Heart right ventricle (tissue), 16 donors: Measurements from ENCODE around the gene GPR157. TPM values are rescaled to one million over a fixed set of nuclear protein-coding genes. Genes with fewer than 3 reads are reported as not detected.
A peak's percentile ranks its signal among the peaks of the same experiment; 100 is the strongest.

Experiments
- ATAC-seq, 8 donors: fragments of 200-7000 bp; cut with Tn5 transposase; one replicate each; pipeline ENCODE4 v1.9.1; 2020; ENCODE audit warnings: mild to moderate bottlenecking in 8 of 8, moderate library complexity in 8 of 8, moderate number of reproducible peaks in 1 of 8
- DNase-seq, 2 donors: peaks; one replicate each; pipeline ENCODE4 v3.0.0-alpha.2; 2020
- H3K27ac ChIP-seq, 10 donors: fragments of 200-600 bp; sonication (generic) in 2 of 10; one replicate each; pipeline versions ENCODE4 v1.5.0 to v1.8.0; 2020 to 2022; ENCODE audit warnings: mild to moderate bottlenecking in 3 of 10
- H3K27me3 ChIP-seq, 7 donors: fragments of 200-600 bp; one replicate each; pipeline ENCODE4 v1.8.0; 2021 to 2022; ENCODE audit warnings: mild to moderate bottlenecking in 2 of 7
- H3K36me3 ChIP-seq, 9 donors: fragments of 200-600 bp; sonication (generic) in 1 of 9; one replicate each; pipeline versions ENCODE4 v1.5.0 to v1.8.0; 2020 to 2022; ENCODE audit warnings: mild to moderate bottlenecking in 2 of 9
- H3K4me1 ChIP-seq, 9 donors: fragments of 200-600 bp; sonication (generic) in 1 of 9; one replicate each; pipeline versions ENCODE4 v1.5.0 to v1.8.0; 2020 to 2022; ENCODE audit warnings: mild to moderate bottlenecking in 4 of 9
- H3K4me3 ChIP-seq, 10 donors: fragments of 200-600 bp; sonication (generic) in 2 of 10; one replicate each; pipeline versions ENCODE4 v1.5.0 to v1.8.0; 2020 to 2022; ENCODE audit warnings: mild to moderate bottlenecking in 7 of 10, moderate library complexity in 2 of 10
- H3K9me3 ChIP-seq, 11 donors: fragments of 200-600 bp in 10 of 11; sonication (generic) in 2 of 11; one replicate each; pipeline versions ENCODE4 v1.5.0 to v1.8.0; 2013 to 2022; ENCODE audit warnings: mild to moderate bottlenecking in 2 of 11, control low read depth in 1 of 11, moderate library complexity in 1 of 11
- WGBS, 2 donors: extraction: QIAGEN DNeasy Blood & Tissue Kit; methylation state at CpG; one replicate each; pipeline ENCODE4 v1.1.7; 2013; ENCODE audit warnings: inconsistent platforms in 1 of 2; 5-methylcytosine and 5-hydroxymethylcytosine counted together
- intact Hi-C, 10 donors: fragments of 100-400 bp; cut with DNase I; formaldehyde crosslinking; loops; one replicate each; pipeline versions ENCODE4 v1.11.1 to v1.14.2; 2022
- polyA plus RNA-seq, 2 donors: library from polyadenylated mRNA; stranded (reverse); fragments of 200-250 nt; gene quantifications; one replicate each; pipeline ENCODE4 v1.2.3, GENCODE V29; 2013
- total RNA-seq, 10 donors: library from RNA; stranded (reverse); fragmentation: NEBNext Ultra II Directional in 3 of 10; extraction: Animal tissue kit (Norgen Biotek cat#: 25700) in 3 of 10; gene quantifications; one replicate each; pipeline versions ENCODE4 v1.2.1 to v1.2.4, GENCODE V29; 2021 to 2023
- TF ChIP-seq, protein P1 (sequence below), 9 donors: fragments of 200-600 bp; sonication (generic) in 2 of 9; IDR thresholded peaks; one replicate each; pipeline versions ENCODE4 v1.5.0 to v1.8.0; 2021 to 2022; ENCODE audit warnings: antibody characterized with exemption in 9 of 9, mild to moderate bottlenecking in 5 of 9, moderate library complexity in 1 of 9
- donor health status: Arrhythmogenic right ventricular cardiomyopathy.
- donor health status: ischemic (EF 13 %, LVEDD 7.1; RV severe dilation, severe dysfunction).
- donor health status: healthy with polysubstance abuse.
- donor health status: DM: no; HTN: yes; CAD: no.
- donor health status: DM: no; HTN: no; CAD: no.
- donor health status: ischemic (EF 25% LVEDD 6.9; RV normal size, moderate dysfunction).
- donor health status: ischemic (EF 25% LVEDD 5.7; RV mildly dilated, moderate dysfunction).
- donor health status: healthy.
- donor health status: DM: yes; HTN: yes; CAD: no.
- donor health status: Ischemic cardiomyopathy.
- donor health status: ischemic (EF 35%, LVEDD 5.7; RV mildly dilated, moderate dysfunction).
- donor health status: nonischemic (EF 11% LVEDD 7.7; RV severe dilation, severe dysfunction).
- donor health status: DM: yes; HTN: yes; CAD: no.
- donor health status: PGD.
- donor health status: ischemic (EF 29% LVEDD 5.4; RV normal size, mild dysfunction).
- donor health status: nonischemic (EF 23%, LVEDD 6.1; RV moderate dilation, normal function).

Gene GPR157
- total and polyA plus RNA-seq, 12 donors, result 5.1 to 69.1 (median 36.2) TPM

DNA sequence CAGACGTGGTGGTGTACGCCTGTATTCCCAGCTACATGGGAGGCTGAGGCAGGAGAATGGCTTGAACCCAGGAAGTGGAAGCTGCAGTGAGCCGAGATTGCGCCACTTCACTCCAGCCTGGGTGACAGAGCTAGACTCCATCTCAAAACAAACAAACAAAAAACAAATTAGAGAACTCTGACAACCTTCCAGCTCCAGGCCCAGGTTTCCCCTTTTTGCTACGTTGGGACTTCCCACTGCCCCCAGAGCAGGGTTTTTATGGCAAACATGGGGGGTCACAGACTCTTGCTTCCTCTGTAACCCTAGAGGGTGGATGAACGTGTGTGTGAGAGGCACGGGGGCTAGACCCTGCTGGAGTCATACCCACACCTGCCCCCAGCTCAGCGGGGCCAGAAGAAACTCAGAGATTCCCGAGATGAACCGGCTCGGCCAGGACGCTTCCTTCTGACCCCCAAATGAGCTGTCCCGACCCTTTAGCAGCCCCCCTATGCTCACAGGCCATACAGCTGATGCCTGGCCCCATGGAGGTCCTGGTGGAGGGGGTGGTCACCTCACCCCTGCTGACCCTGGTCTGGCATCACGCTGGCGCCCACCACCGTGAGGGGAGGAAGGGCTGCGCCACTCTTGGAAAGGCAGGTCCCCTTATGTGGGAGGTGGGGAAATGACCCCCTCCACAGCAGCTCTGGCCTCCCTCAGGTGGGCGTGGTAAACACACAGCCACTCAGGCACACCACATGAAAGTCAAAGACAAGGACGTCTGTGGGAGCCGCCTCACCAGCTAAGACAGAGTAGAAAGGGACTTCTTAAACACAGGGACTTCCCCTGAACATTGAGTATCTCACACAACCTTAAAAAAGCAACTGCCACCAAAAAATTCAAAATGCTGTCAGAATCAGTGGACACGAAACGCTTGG is 7.1 kb downstream of the GPR157 start:
- Histone ChIP-seq H3K4me1 (peaks cover 0 to 54% (median 21%) of the 10 kb centered on the region in 9 donors), H3K27ac (peak overlapping the region in 8 of 10 donors; percentile 21 to 74 (median 63)), H3K27me3 (no peaks in the 10 kb centered on the region), H3K9me3 (no peaks in the 10 kb centered on the region), H3K4me3 (no peak overlapping the region), H3K36me3 (no peaks in the 10 kb centered on the region)
- intact Hi-C loops, result no loop called here
- WGBS, 2 donors, result 79 to 82% methylated on average over 22 of the region's 22 CpGs
- peak in 6 of 8 donors; percentile 14 to 68 (median 53) for ATAC-seq
- TF ChIP-seq, protein P1, sequence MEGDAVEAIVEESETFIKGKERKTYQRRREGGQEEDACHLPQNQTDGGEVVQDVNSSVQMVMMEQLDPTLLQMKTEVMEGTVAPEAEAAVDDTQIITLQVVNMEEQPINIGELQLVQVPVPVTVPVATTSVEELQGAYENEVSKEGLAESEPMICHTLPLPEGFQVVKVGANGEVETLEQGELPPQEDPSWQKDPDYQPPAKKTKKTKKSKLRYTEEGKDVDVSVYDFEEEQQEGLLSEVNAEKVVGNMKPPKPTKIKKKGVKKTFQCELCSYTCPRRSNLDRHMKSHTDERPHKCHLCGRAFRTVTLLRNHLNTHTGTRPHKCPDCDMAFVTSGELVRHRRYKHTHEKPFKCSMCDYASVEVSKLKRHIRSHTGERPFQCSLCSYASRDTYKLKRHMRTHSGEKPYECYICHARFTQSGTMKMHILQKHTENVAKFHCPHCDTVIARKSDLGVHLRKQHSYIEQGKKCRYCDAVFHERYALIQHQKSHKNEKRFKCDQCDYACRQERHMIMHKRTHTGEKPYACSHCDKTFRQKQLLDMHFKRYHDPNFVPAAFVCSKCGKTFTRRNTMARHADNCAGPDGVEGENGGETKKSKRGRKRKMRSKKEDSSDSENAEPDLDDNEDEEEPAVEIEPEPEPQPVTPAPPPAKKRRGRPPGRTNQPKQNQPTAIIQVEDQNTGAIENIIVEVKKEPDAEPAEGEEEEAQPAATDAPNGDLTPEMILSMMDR (IDR thresholded peaks at IDR 0.05), result no peak
- no peak for DNase-seq

DNA sequence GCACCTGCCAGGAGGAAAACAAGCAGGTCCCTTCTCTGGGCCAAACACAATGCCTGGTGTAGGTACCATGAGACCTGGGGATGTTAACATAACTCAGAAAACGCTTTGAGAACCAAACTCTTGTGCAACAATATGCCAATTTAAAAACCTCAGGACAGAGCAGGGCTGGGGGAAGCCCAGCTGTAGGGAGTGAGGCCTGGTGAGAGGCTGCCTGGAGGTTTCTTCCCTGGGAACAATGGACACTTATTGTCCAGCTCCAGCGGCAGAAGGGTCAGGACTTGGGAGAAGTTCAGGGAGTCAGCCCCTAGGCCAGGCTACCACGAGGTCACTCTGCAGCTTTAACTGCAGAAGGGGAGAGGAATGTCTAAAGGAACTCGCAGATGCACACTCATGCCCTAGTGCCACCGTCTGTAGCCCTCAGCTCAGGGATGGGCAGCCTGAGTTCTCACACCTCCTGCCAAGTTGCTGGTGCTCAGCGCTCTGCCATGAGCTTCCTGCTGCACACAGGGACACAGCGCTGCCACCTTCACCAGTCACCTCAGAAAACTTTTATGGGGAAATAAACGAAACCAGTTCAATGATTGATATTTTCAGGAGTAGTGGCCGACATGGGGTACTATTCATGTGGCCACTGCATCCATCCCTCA is 8.5 kb downstream of the GPR157 start:
- DNase-seq, result no peak
- Histone ChIP-seq H3K27ac (peak overlapping the region in 5 of 10 donors; percentile 8 to 74 (median 42)), H3K9me3 (no peaks in the 10 kb centered on the region), H3K27me3 (no peaks in the 10 kb centered on the region), H3K36me3 (no peaks in the 10 kb centered on the region), H3K4me3 (no peak overlapping the region), H3K4me1 (peaks cover 0 to 42% (median 13%) of the 10 kb centered on the region in 9 donors)
- peak in 7 of 8 donors; percentile 3 to 75 (median 60) for ATAC-seq
- intact Hi-C loops, result no loop called here
- TF ChIP-seq, protein P1 (IDR thresholded peaks at IDR 0.05), result no peak
- WGBS, 2 donors, result 69 to 78% methylated on average over 9 of the region's 9 CpGs

DNA sequence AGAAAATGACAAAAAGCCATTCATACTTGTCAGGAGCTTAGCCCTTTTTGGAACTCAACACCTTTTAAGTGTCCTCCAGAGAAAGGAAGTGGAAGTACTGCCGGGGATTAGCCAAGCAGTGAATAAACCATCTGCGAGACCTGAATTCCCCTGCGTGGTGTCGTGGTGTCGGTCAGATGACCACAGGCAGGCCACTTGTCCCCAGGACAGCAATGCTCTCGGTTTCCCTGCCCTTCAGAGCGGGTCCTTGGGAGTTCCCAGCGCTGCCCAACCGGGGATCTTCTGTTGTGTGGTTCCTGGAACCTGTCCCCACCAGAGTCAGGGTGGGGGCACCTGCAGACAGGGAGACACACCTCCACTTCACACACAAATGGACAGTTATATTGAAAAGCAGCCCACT is 9.2 kb downstream of the GPR157 start:
- no peak for DNase-seq
- intact Hi-C loops, result loop anchor here in 2 of 10 donors (10.0 kb wide), 3 partner anchors 335 to 375 kb away; no protein-coding TSS in a partner anchor
- TF ChIP-seq, protein P1 (IDR thresholded peaks at IDR 0.05), result no peak
- 65 to 71% methylated on average over 9 of the region's 9 CpGs for WGBS, 2 donors
- Histone ChIP-seq H3K36me3 (no peaks in the 10 kb centered on the region), H3K4me1 (peaks cover 0 to 42% (median 13%) of the 10 kb centered on the region in 9 donors), H3K4me3 (no peak overlapping the region), H3K27me3 (no peaks in the 10 kb centered on the region), H3K27ac (peak overlapping the region in 4 of 10 donors; percentile 8 to 74 (median 28)), H3K9me3 (no peaks in the 10 kb centered on the region)
- peak in 4 of 8 donors; percentile 5 to 29 (median 24) for ATAC-seq

DNA sequence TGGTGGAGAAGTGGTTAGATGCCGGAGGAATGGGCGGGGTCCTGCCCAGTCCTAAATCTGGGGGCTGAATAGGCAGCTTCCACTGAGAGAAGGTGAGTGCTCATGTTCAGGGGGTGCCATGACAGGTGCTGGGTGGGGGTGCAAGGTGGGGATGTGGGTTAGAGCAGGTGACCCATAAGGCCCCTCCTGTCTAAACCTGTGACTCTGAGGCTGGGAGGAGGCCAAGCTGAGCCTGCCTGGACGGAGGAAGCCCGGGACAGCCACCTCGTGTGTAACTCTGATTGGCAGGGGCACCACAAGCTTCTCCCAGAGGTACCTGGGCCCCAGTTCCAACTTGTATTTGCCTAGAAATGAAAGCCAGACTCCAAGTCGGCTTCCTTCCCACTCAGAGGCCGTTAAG is 10.7 kb downstream of the GPR157 start:
- H3K4me1 ChIP-seq, result peaks cover 0 to 38% (median 13%) of the 10 kb centered on the region in 9 donors
- TF ChIP-seq, protein P1 (IDR thresholded peaks at IDR 0.05), result no peak
- H3K27me3 ChIP-seq, result no peaks in the 10 kb centered on the region
- H3K9me3 ChIP-seq, result no peaks in the 10 kb centered on the region
- 64 to 65% methylated on average over 7 of the region's 7 CpGs for WGBS, 2 donors
- DNase-seq, result no peak
- H3K4me3 ChIP-seq, result no peak overlapping the region
- intact Hi-C loops, result loop anchor here in 2 of 10 donors (10.0 kb wide), 3 partner anchors 337 to 377 kb away; no protein-coding TSS in a partner anchor
- ATAC-seq, result peak in 6 of 8 donors; percentile 36 to 67 (median 38)
- H3K27ac ChIP-seq, result peak overlapping the region in 1 of 10 donors; percentile 44
- peaks cover 0 to 2% (median 0%) of the 10 kb centered on the region in 9 donors for H3K36me3 ChIP-seq
